Kidney epithelial cell (primary cell): ENCODE measurements around the gene PTCH2. TPM values are rescaled to one million over a fixed set of nuclear protein-coding genes. Genes with fewer than 3 reads are reported as not detected.

ENCODE experiments used
- DNase-seq: peaks from one replicate; pipeline ENCODE4 v3.0.0-alpha.2; 2010; ENCODE audit warnings: low read depth
- H3K27me3 ChIP-seq: 2 replicates; pipeline ENCODE4 v1.6.0; 2011; ENCODE audit warnings: low read length; ENCODE audit not compliant: control insufficient read depth, insufficient read depth
- H3K36me3 ChIP-seq: 2 replicates; pipeline ENCODE4 v1.5.1; 2011; ENCODE audit warnings: low read length; ENCODE audit not compliant: control insufficient read depth, insufficient read depth
- H3K4me3 ChIP-seq: 2 replicates; pipeline ENCODE4 v1.5.1; 2011; ENCODE audit warnings: low read depth, mild to moderate bottlenecking, control low read depth, low read length
- CTCF ChIP-seq: IDR thresholded peaks from 2 replicates; pipeline ENCODE4 v1.5.1; 2011; ENCODE audit warnings: mild to moderate bottlenecking, moderate library complexity, low read length, control low read depth, inconsistent platforms; ENCODE audit not compliant: insufficient read depth, poor library complexity, severe bottlenecking
- total RNA-seq: library from RNA; depleted of rRNA; stranded (reverse); fragments of >200 nt; gene quantifications from 2 replicates; pipeline ENCODE4 v1.2.3, GENCODE V29; 2015

PTCH2 gene
- total RNA-seq, 1 donor from 2014 or later: 0.38 TPM

GRCh38 chr1:44855742-44856141 lies 12.7 kb upstream of the PTCH2 start:
- no peak for DNase-seq
- no peak for TF ChIP-seq CTCF
- Histone ChIP-seq H3K27me3 (no peaks in the 10 kb centered on the region), H3K4me3 (no peak overlapping the region), H3K36me3 (no peaks in the 10 kb centered on the region)

GRCh38 chr1:44854970-44855369 lies 11.9 kb upstream of the PTCH2 start:
- no peak for DNase-seq
- Histone ChIP-seq H3K36me3 (no peaks in the 10 kb centered on the region), H3K4me3 (no peak overlapping the region), H3K27me3 (no peaks in the 10 kb centered on the region)
- TF ChIP-seq CTCF: no peak

- TF ChIP-seq CTCF: no peak
- no peak for DNase-seq
- no peaks in the 10 kb centered on the region for H3K27me3 ChIP-seq
- H3K36me3 ChIP-seq: no peaks in the 10 kb centered on the region
- H3K4me3 ChIP-seq: no peak overlapping the region
Measured at GRCh38 chr1:44853201-44853600, 10.1 kb upstream of the PTCH2 start.

DNA sequence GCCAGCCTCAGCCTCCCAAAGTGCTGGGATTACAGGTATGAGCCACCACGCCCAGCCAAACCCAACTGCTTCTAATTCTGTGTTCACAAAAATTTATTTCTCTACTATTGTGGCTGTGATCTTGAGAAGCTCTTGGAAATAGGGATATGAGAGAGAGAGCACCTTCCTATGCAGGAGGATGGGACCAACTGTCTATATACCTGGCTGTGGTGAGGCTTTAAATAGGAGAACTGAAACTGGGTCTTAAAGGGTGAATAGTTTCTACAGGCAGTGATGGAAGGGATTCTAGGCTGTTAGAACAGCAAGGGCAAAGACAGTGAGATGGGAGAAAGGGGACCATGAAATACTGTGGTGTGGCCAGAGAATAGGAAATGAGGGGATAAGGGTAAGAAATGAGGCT lies 8.3 kb upstream of the PTCH2 start:
- H3K4me3 ChIP-seq: no peak overlapping the region
- no peaks in the 10 kb centered on the region for H3K36me3 ChIP-seq
- H3K27me3 ChIP-seq: no peaks in the 10 kb centered on the region
- DNase-seq: no peak
- no peak for TF ChIP-seq CTCF

DNA sequence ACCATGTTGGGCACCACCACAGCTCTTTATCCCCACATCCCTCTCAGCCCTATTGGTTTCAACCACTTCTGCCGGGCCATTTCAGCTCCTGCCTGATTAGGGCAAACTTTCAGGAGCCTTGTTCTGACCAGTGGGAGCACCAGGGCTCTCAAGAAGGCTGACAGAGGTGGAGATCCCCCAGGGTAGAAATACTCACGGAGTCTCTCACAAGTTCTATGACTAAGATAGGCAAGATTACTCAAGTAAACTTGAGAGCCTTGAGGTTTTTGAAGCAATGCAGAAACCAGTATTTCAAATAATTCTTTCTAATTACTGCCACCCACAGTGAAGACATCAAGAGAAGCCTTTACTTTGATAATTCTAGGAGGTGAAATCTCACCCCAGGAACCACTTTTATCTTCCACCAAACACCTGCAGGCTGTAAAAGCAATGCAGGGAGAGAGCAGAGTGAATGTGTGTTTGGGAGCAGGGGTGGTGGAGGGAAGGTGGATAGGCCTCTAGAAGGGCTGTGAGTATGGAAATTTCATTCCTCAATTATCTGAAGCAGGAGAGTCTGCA lies 6.6 kb upstream of the PTCH2 start:
- Histone ChIP-seq H3K4me3 (no peak overlapping the region), H3K36me3 (no peaks in the 10 kb centered on the region), H3K27me3 (no peaks in the 10 kb centered on the region)
- TF ChIP-seq CTCF: no peak
- no peak for DNase-seq

GRCh38 chr1:44848456-44849181 lies 5.6 kb upstream of the PTCH2 start:
- TF ChIP-seq CTCF: no peak
- DNase-seq: no peak
- Histone ChIP-seq H3K4me3 (no peak overlapping the region), H3K27me3 (no peaks in the 10 kb centered on the region), H3K36me3 (no peaks in the 10 kb centered on the region)
